B cell (primary cell): Measurements from ENCODE around the gene OPTN. TPM values are rescaled to one million over a fixed set of nuclear protein-coding genes. Genes with fewer than 3 reads are reported as not detected.

ENCODE experiments used
- ATAC-seq: fragments of 200-7000 bp; cut with Tn5 transposase; one replicate; pipeline ENCODE4 v1.10.0; 2021; ENCODE audit warnings: low read depth, mild to moderate bottlenecking, moderate number of reproducible peaks, moderate library complexity
- CTCF ChIA-PET: fragments of 350-600 bp; sonication (Branson Sonifier 250); formaldehyde crosslinking; loops from one replicate; lab custom pipeline; 2021; ENCODE audit warnings: antibody characterized with exemption, inconsistent platforms; lab: Charles Lee
- POLR2A ChIA-PET: fragments of 350-600 bp; sonication (Branson Sonifier 250); formaldehyde crosslinking; loops from one replicate; lab custom pipeline; 2021; ENCODE audit warnings: antibody characterized with exemption; lab: Charles Lee
- DNase-seq: peaks from one replicate; pipeline ENCODE4 v3.0.0; 2013
- H2AFZ ChIP-seq: 2 replicates; pipeline ENCODE4 v1.6.1; 2012; ENCODE audit warnings: mild to moderate bottlenecking, low read depth, low read length; ENCODE audit not compliant: insufficient read depth, poor library complexity, severe bottlenecking
- H3K27ac ChIP-seq, 2 donors: 1 replicate in 1 of 2; 2 replicates in 1 of 2; pipeline ENCODE4 v1.5.1; 2012 to 2013; ENCODE audit warnings: low read length in 2 of 2, mild to moderate bottlenecking in 2 of 2, moderate library complexity in 1 of 2
- H3K27me3 ChIP-seq, 4 experiments: fragments of 200-600 bp in 1 of 4; sonication (generic) in 1 of 4; replicated peaks in 1 of 4; 1 replicate in 2 of 4; 2 replicates in 2 of 4; pipeline versions ENCODE4 v1.6.1 to v1.7.0; 2013 to 2016; ENCODE audit warnings: low read length in 3 of 4, mild to moderate bottlenecking in 2 of 4, mixed read lengths in 1 of 4, moderate library complexity in 1 of 4; ENCODE audit not compliant: insufficient read depth in 4 of 4, control insufficient read depth in 3 of 4; ENCODE audit errors: control extremely low read depth in 1 of 4
- H3K36me3 ChIP-seq, 2 experiments: replicated peaks in 1 of 2; 1 replicate in 1 of 2; 2 replicates in 1 of 2; pipeline versions ENCODE4 v1.6.1 to v1.7.1; 2013; ENCODE audit warnings: low read length in 1 of 2; ENCODE audit not compliant: insufficient read depth in 2 of 2, control insufficient read depth in 1 of 2; ENCODE audit errors: control extremely low read depth in 1 of 2, extremely low read depth in 1 of 2
- H3K4me1 ChIP-seq, 2 donors: fragments of 200-600 bp in 1 of 2; sonication (generic) in 1 of 2; 1 replicate in 1 of 2; 2 replicates in 1 of 2; pipeline versions ENCODE4 v1.5.1 to v1.6.1; 2013 to 2017; ENCODE audit warnings: low read length in 2 of 2; ENCODE audit not compliant: control insufficient read depth in 2 of 2, insufficient read depth in 2 of 2
- H3K4me2 ChIP-seq: replicated peaks from 2 replicates; pipeline ENCODE3; 2012; ENCODE audit warnings: mild to moderate bottlenecking, low read depth, low read length; ENCODE audit not compliant: poor library complexity, severe bottlenecking
- H3K4me3 ChIP-seq, 5 experiments: fragments of 200-600 bp in 1 of 5; sonication (generic) in 1 of 5; 1 replicate in 3 of 5; 2 replicates in 2 of 5; pipeline versions ENCODE4 v1.5.1 to v1.7.0; 2011 to 2016; ENCODE audit warnings: low read length in 4 of 5, mild to moderate bottlenecking in 4 of 5, low read depth in 2 of 5, control low read depth in 1 of 5, moderate library complexity in 1 of 5; ENCODE audit not compliant: insufficient read depth in 1 of 5; ENCODE audit errors: control extremely low read depth in 1 of 5, extremely low read depth in 1 of 5
- H3K79me2 ChIP-seq: fragments of 200-600 bp; sonication (generic); one replicate; pipeline ENCODE4 v1.6.0; 2016; ENCODE audit warnings: low read length; ENCODE audit not compliant: control insufficient read depth, insufficient read depth
- H3K9ac ChIP-seq: fragments of 200-600 bp; sonication (generic); 2 replicates; pipeline ENCODE4 v1.6.1; 2017; ENCODE audit warnings: mild to moderate bottlenecking, low read length, moderate library complexity
- H3K9me3 ChIP-seq, 3 donors: one replicate each; pipeline versions ENCODE4 v1.6.1 to v1.7.1; 2013; ENCODE audit warnings: low read length in 2 of 3; ENCODE audit not compliant: control insufficient read depth in 2 of 3, insufficient read depth in 1 of 3; ENCODE audit errors: control extremely low read depth in 1 of 3
- H4K20me1 ChIP-seq: 2 replicates; pipeline ENCODE4 v1.6.0; 2012; ENCODE audit warnings: mild to moderate bottlenecking, low read length; ENCODE audit not compliant: insufficient read depth, control insufficient read depth, poor library complexity, severe bottlenecking
- H3K27ac Mint-ChIP-seq: one replicate; pipeline ENCODE4 v1.8.0; 2021; ENCODE audit warnings: mixed read lengths
- H3K27me3 Mint-ChIP-seq: one replicate; pipeline ENCODE4 v1.8.0; 2021; ENCODE audit warnings: mixed read lengths
- H3K4me1 Mint-ChIP-seq: one replicate; pipeline ENCODE4 v1.8.0; 2021; ENCODE audit warnings: mixed read lengths
- H3K4me3 Mint-ChIP-seq: one replicate; pipeline ENCODE4 v1.8.0; 2021; ENCODE audit warnings: mixed read lengths
- H3K9me3 Mint-ChIP-seq: one replicate; pipeline ENCODE4 v1.8.0; 2022; ENCODE audit warnings: mixed read lengths; ENCODE audit not compliant: insufficient read depth
- EZH2 ChIP-seq: IDR thresholded peaks from 2 replicates; pipeline ENCODE4 v1.6.1; 2012; ENCODE audit warnings: borderline replicate concordance, low read depth, mild to moderate bottlenecking, moderate library complexity, low read length; ENCODE audit not compliant: insufficient read depth, poor library complexity, severe bottlenecking
- WGBS: methylation state at CpG from one replicate; pipeline ENCODE4 v1.1.5; 2013; ENCODE audit warnings: missing lambda C conversion rate; ENCODE audit not compliant: insufficient coverage; 5-methylcytosine and 5-hydroxymethylcytosine counted together
- intact Hi-C: fragments of 100-400 bp; cut with micrococcal nuclease; formaldehyde crosslinking; loops from one replicate; pipeline ENCODE4 v1.10.0; 2022
- polyA plus RNA-seq: library from polyadenylated mRNA; depleted of rRNA; stranded (reverse); fragments of >200 nt; gene quantifications from 2 replicates; pipeline ENCODE4 v1.2.3, GENCODE V29; 2012
- total RNA-seq, 2 donors: library from RNA; stranded (reverse); fragments of 120-200 nt in 1 of 2; gene quantifications; 1 replicate in 1 of 2; 2 replicates in 1 of 2; pipeline versions ENCODE4 v1.2.3 to v1.2.4, GENCODE V29; 2013 to 2022
- TF ChIP-seq, protein P1 (sequence below): fragments of 200-600 bp; IDR thresholded peaks from one replicate; pipeline ENCODE4 v1.8.0; 2022; ENCODE audit warnings: antibody characterized with exemption, mild to moderate bottlenecking

The OPTN gene
- total and polyA plus RNA-seq, 2 donors (not counting 1 experiment from before 2014, with no cell fraction given), result 5.2 to 42.8 TPM

- no peak overlapping the region for H3K27ac Mint-ChIP-seq
- H4K20me1 ChIP-seq, result no peaks in the 10 kb centered on the region
These were observed 13.6 kb downstream of the OPTN start for GRCh38 chr10:13113544-13113943.

DNA sequence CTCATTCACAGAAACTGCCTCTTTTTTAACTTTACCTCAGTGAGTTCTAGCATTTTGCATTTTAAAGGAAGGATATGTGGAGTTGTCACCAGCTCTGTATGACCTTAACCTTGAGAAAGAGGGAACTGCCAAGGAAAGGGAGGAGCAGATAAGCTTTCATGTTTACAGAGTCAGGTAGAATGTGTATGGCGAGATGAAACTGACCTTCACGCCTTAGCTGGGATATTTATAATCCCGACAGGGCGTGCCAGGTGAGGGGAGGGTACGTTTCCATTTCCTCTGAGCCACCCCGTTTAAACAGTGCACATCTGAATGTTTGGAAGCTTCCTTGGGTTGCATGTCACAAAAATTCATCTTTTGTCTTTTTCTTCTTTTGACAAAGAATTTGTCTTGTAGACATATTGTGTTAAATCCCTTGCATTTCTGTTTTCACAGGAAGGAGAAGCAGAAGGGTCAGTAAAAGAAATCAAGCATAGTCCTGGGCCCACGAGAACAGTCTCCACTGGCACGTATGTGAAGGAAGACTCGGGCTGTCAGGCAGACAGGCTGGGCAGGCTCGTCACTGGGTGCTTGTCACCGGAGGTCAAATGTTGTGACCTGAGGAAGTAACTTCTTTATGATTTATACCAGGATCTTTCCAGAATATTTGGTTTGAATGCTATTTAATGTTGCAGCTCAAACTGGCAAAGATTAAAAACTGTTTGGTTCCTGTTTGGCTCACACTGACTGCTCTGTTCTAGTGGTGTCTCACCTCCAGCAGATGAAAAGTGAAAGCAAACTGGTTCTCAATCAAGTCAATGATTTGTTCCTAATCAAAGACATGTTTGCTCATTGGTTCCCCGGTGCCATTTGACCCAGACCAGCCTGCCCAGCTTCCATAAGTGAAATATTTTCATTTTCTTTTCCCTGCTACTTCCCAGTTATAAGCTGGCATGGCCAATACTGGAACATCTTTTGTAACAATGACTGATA is 16.2 kb downstream of the OPTN start:
- WGBS, result 68% methylated on average over 10 of the region's 12 CpGs
- intact Hi-C loops, result no loop called here
- POLR2A ChIA-PET, result no interaction called here

More at GRCh38 chr10:13113544-13113943, 13.6 kb downstream of the OPTN start:
- Histone ChIP-seq H3K4me2 (no peak overlapping the region), H3K79me2 (no peaks in the 10 kb centered on the region), H3K27me3 (peaks cover 0 to 2% (median 0%) of the 10 kb centered on the region in 4 experiments), H3K9ac (no peak overlapping the region), H2AFZ (no peak overlapping the region), H3K36me3 (peaks cover 7 to 33% of the 10 kb centered on the region in 2 experiments), H3K4me1 (peaks cover 12 to 13% of the 10 kb centered on the region in 2 donors), H3K4me3 (no peak overlapping the region), H3K27ac (no peak overlapping the region), H3K9me3 (no peaks in the 10 kb centered on the region)
- TF ChIP-seq, protein P1, sequence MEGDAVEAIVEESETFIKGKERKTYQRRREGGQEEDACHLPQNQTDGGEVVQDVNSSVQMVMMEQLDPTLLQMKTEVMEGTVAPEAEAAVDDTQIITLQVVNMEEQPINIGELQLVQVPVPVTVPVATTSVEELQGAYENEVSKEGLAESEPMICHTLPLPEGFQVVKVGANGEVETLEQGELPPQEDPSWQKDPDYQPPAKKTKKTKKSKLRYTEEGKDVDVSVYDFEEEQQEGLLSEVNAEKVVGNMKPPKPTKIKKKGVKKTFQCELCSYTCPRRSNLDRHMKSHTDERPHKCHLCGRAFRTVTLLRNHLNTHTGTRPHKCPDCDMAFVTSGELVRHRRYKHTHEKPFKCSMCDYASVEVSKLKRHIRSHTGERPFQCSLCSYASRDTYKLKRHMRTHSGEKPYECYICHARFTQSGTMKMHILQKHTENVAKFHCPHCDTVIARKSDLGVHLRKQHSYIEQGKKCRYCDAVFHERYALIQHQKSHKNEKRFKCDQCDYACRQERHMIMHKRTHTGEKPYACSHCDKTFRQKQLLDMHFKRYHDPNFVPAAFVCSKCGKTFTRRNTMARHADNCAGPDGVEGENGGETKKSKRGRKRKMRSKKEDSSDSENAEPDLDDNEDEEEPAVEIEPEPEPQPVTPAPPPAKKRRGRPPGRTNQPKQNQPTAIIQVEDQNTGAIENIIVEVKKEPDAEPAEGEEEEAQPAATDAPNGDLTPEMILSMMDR, result no peak
- DNase-seq (no peak), ATAC-seq (no peak)
- no peak overlapping the region for H3K4me3 Mint-ChIP-seq
- ChIA-PET CTCF (no interaction called here), POLR2A (no interaction called here)
- no peaks in the 10 kb centered on the region for H3K27me3 Mint-ChIP-seq
- no peaks in the 10 kb centered on the region for H3K9me3 Mint-ChIP-seq
- intact Hi-C loops, result no loop called here
- 89% methylated on average over 4 of the region's 6 CpGs for WGBS
- peaks cover 24% of the 10 kb centered on the region for H3K4me1 Mint-ChIP-seq

More for the DNA sequence above, 16.2 kb downstream of the OPTN start:
- no peak overlapping the region for H2AFZ ChIP-seq
- CTCF ChIA-PET, result interaction anchor here (1.0 kb wide), 1 partner anchor 18 kb away, joined by 3 read pairs; no protein-coding TSS in a partner anchor
- H3K36me3 ChIP-seq, result peaks cover 5 to 32% of the 10 kb centered on the region in 2 experiments
- peaks cover 0 to 2% (median 0%) of the 10 kb centered on the region in 4 experiments for H3K27me3 ChIP-seq
- no peak overlapping the region for H3K9ac ChIP-seq
- H4K20me1 ChIP-seq, result no peaks in the 10 kb centered on the region
- H3K9me3 ChIP-seq, result no peaks in the 10 kb centered on the region
- no peak overlapping the region for H3K4me2 ChIP-seq
- H3K9me3 Mint-ChIP-seq, result no peaks in the 10 kb centered on the region
- H3K4me3 ChIP-seq, result no peak overlapping the region
- no peak overlapping the region for H3K27ac Mint-ChIP-seq
- peaks cover 12 to 13% of the 10 kb centered on the region in 2 donors for H3K4me1 ChIP-seq
- no peaks in the 10 kb centered on the region for H3K79me2 ChIP-seq
- peaks cover 25% of the 10 kb centered on the region for H3K4me1 Mint-ChIP-seq
- H3K27ac ChIP-seq, result no peak overlapping the region
- no peak for DNase-seq
- ATAC-seq, result no peak
- H3K27me3 Mint-ChIP-seq, result no peaks in the 10 kb centered on the region
- no peak overlapping the region for H3K4me3 Mint-ChIP-seq
- TF ChIP-seq, protein P1, result no peak
- TF ChIP-seq EZH2, result no peak
